Adrenal gland (tissue), 12 donors: ENCODE results near the gene ADARB2. TPM values are rescaled to one million over a fixed set of nuclear protein-coding genes. Genes with fewer than 3 reads are reported as not detected.

Experiments
- DNase-seq, 7 donors: peaks; one replicate each; pipeline ENCODE4 v3.0.0-alpha.2; 2019 to 2020
- H3K27ac ChIP-seq, 5 donors: fragments of 200-600 bp; sonication (generic) in 4 of 5; 1 replicate in 3 of 5; 2 replicates in 2 of 5; pipeline versions ENCODE4 v1.5.1 to v1.8.0; 2016 to 2020; ENCODE audit warnings: mild to moderate bottlenecking in 1 of 5
- H3K27me3 ChIP-seq: fragments of 200-600 bp; 2 replicates; pipeline ENCODE4 v1.8.0; 2021
- H3K36me3 ChIP-seq, 2 donors: fragments of 200-600 bp; replicated peaks in 1 of 2; 1 replicate in 1 of 2; 2 replicates in 1 of 2; pipeline versions ENCODE4 v1.5.1 to v1.8.0; 2018 to 2022
- H3K4me1 ChIP-seq, 2 donors: fragments of 200-600 bp; replicated peaks in 1 of 2; 1 replicate in 1 of 2; 2 replicates in 1 of 2; pipeline versions ENCODE4 v1.5.1 to v1.8.0; 2018 to 2021
- H3K4me3 ChIP-seq, 4 donors: fragments of 200-600 bp; sonication (generic) in 3 of 4; one replicate each; pipeline ENCODE4 v1.5.1; 2016 to 2018
- H3K9me3 ChIP-seq, 3 donors: fragments of 200-600 bp; sonication (generic) in 1 of 3; replicated peaks in 1 of 3; 1 replicate in 2 of 3; 2 replicates in 1 of 3; pipeline versions ENCODE4 v1.5.1 to v1.8.0; 2016 to 2021
- CTCF ChIP-seq, 6 experiments: fragments of 450-650 bp in 4 of 6; fragments of 200-600 bp in 2 of 6; sonication (generic) in 1 of 6; IDR thresholded peaks; 1 replicate in 5 of 6; 2 replicates in 1 of 6; pipeline versions ENCODE4 v1.5.1 to v1.8.0; 2016 to 2021; ENCODE audit warnings: antibody characterized with exemption in 6 of 6, mild to moderate bottlenecking in 2 of 6, moderate library complexity in 1 of 6
- POLR2A ChIP-seq, 2 donors: fragments of 450-650 bp; IDR thresholded peaks; one replicate each; pipeline ENCODE4 v1.6.1; 2017; ENCODE audit warnings: antibody characterized with exemption in 2 of 2, mild to moderate bottlenecking in 2 of 2, moderate library complexity in 1 of 2
- WGBS, 4 donors: extraction: QIAGEN DNeasy Blood & Tissue Kit in 2 of 4; methylation state at CpG; one replicate each; pipeline versions ENCODE4 v1.1.5 to v1.1.7; 2013 to 2017; 5-methylcytosine and 5-hydroxymethylcytosine counted together
- intact Hi-C, 2 donors: fragments of 100-400 bp; cut with DNase I; formaldehyde crosslinking; loops; one replicate each; pipeline versions ENCODE4 v1.14.1 to v1.15.0; 2022 to 2023
- polyA plus RNA-seq, 3 donors: library from polyadenylated mRNA; stranded (reverse); fragments of 200-250 nt in 2 of 3; fragments of 350-450 nt in 1 of 3; fragmentation: Illumina TruSeq in 1 of 3; extraction: RNeasy Lipid Tissue Mini Kit (QIAGEN cat#74804) in 1 of 3; gene quantifications; one replicate each; pipeline ENCODE4 v1.2.3, GENCODE V29; 2013 to 2014
- total RNA-seq, 9 donors: library from RNA; depleted of rRNA in 4 of 9; stranded (reverse); fragments of >200 nt in 4 of 9; fragments of 120-200 nt in 1 of 9; fragmentation: NEBNext Ultra II Directional in 1 of 9; extraction: Animal tissue kit (Norgen Biotek cat#: 25700) in 1 of 9; gene quantifications; one replicate each; pipeline versions ENCODE4 v1.1.0 to v1.2.4, GENCODE V29; 2013 to 2023
- donor health status: healthy with polysubstance abuse.
- donor health status: Bipolar disorder and iron deficiency.
- donor health status: DM: yes; HTN: yes; CAD: no.
- donor health status: DM: no; HTN: no; CAD: no.
- donor health status: DM: no; HTN: no; CAD: no.
- donor health status: DM: yes; HTN: yes; CAD: no.

The ADARB2 gene
- total and polyA plus RNA-seq, 12 donors: 0.14 to 3.1 (median 0.91) TPM

DNA sequence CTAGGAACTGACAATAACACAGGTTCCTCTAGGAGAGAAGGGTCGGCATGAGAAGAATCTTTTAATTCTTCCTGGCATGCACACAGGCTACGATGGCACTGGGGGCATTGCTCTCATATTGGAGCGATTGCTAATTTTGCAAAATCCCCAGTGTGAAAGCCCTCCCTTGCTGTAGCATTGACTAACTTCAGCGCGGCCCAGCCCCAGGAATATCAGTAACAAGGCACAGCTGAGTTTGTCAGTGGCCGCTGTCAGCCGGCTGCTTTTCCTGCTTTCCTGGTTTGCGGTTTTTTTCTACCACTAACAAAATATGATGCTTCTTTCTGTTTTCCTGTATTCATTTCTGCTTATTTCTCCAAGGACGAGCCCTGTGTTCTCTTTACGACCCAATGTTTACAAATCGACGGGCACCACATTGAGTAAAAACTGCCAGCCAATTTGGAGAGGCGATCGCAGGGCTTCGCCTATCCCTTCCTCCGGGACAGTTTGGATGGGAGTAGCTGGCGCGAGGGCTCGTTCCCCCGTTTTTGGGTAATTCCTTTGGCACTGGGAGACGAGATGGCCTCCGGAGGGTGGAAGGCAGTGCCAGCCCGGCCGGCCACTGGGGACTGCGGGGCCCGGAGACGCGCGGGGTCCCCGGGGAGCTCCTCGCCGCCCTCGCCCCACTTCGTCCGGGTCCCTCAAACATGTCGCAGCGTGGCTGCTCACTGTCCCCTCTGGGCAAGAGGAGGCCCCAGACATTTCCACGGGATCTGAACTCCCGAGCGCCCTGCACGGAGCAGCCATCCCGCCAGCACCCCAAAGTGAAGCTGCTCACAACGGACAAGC is 967 bp downstream of the ADARB2 start:
- no peaks in the 10 kb centered on the region for H3K4me1 ChIP-seq
- intact Hi-C loops: no loop called here
- no peaks in the 10 kb centered on the region for H3K9me3 ChIP-seq
- TF ChIP-seq CTCF (IDR thresholded peaks at IDR 0.05) (no peak), POLR2A (IDR thresholded peaks at IDR 0.05) (no peak)
- 2 to 4% (median 3%) methylated on average over 30 to 43 of the region's 43 CpGs for WGBS, 4 donors
- peaks cover 35% of the 10 kb centered on the region for H3K27me3 ChIP-seq
- no peaks in the 10 kb centered on the region for H3K36me3 ChIP-seq
- DNase-seq: no peak
- H3K4me3 ChIP-seq: no peak overlapping the region
- no peak overlapping the region for H3K27ac ChIP-seq

- Histone ChIP-seq H3K27ac (no peak overlapping the region), H3K4me1 (no peaks in the 10 kb centered on the region), H3K4me3 (no peak overlapping the region), H3K9me3 (no peaks in the 10 kb centered on the region), H3K36me3 (no peaks in the 10 kb centered on the region), H3K27me3 (peaks cover 35% of the 10 kb centered on the region)
- DNase-seq: no peak
- WGBS, 4 donors: 49 to 62% (median 54%) methylated on average over 8 of the region's 8 CpGs
- TF ChIP-seq POLR2A (IDR thresholded peaks at IDR 0.05): no peak
- TF ChIP-seq CTCF (IDR thresholded peaks at IDR 0.05): no peak
- intact Hi-C loops: no loop called here
These were observed 1.8 kb downstream of the ADARB2 start for GRCh38 chr10:1735562-1735961.

DNA sequence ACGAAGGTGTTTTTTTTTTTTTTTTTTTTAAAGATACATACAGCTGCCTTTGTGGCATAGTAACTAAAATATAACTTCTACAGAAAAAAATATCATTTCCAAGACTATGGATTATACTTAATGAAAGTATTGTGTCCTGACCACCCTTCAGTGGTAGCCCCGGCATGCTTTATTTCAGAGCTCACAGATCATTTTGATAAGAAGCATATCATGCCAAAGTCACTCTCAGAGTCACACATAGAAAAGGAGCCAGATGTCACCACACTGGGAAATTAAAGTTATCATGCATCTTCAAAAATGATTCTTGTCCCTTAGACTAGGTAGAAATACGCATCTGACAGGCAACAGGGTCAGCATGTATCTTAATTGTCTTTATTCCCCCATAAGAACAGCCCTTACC is 3.0 kb downstream of the ADARB2 start:
- peaks cover 28% of the 10 kb centered on the region for H3K27me3 ChIP-seq
- WGBS, 4 donors: 45 to 54% (median 47%) methylated on average over 3 of the region's 3 CpGs
- no peak for DNase-seq

GRCh38 chr10:1733720-1734119 is 3.6 kb downstream of the ADARB2 start:
- no peak overlapping the region for H3K4me3 ChIP-seq
- DNase-seq: no peak
- no peaks in the 10 kb centered on the region for H3K36me3 ChIP-seq
- peaks cover 28% of the 10 kb centered on the region for H3K27me3 ChIP-seq
- TF ChIP-seq CTCF (IDR thresholded peaks at IDR 0.05): no peak
- no peak for TF ChIP-seq POLR2A (IDR thresholded peaks at IDR 0.05)
- intact Hi-C loops: no loop called here
- no peak overlapping the region for H3K27ac ChIP-seq
- H3K9me3 ChIP-seq: no peaks in the 10 kb centered on the region
- H3K4me1 ChIP-seq: no peaks in the 10 kb centered on the region
- WGBS, 4 donors: 76 to 81% (median 80%) methylated on average over 8 of the region's 8 CpGs

More for the DNA sequence above, 3.0 kb downstream of the ADARB2 start:
- Histone ChIP-seq H3K27ac (no peak overlapping the region), H3K36me3 (no peaks in the 10 kb centered on the region), H3K4me1 (no peaks in the 10 kb centered on the region), H3K4me3 (no peak overlapping the region), H3K9me3 (no peaks in the 10 kb centered on the region)
- TF ChIP-seq CTCF (IDR thresholded peaks at IDR 0.05): no peak
- no peak for TF ChIP-seq POLR2A (IDR thresholded peaks at IDR 0.05)
- intact Hi-C loops: no loop called here
